Hematopoietic multipotent progenitor cell treated with erythropoietin and hydrocortisone succinate and interleukin-3 and kit ligand, for 4 days (in vitro differentiated cells): ENCODE measurements around the gene FAM107A.
A peak's percentile ranks its signal among the peaks of the same experiment; 100 is the strongest.

Experiments
- DNase-seq: peaks from one replicate; pipeline ENCODE4 v3.0.0-alpha.2; 2015

FAM107A gene, protein sequence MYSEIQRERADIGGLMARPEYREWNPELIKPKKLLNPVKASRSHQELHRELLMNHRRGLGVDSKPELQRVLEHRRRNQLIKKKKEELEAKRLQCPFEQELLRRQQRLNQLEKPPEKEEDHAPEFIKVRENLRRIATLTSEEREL

DNA sequence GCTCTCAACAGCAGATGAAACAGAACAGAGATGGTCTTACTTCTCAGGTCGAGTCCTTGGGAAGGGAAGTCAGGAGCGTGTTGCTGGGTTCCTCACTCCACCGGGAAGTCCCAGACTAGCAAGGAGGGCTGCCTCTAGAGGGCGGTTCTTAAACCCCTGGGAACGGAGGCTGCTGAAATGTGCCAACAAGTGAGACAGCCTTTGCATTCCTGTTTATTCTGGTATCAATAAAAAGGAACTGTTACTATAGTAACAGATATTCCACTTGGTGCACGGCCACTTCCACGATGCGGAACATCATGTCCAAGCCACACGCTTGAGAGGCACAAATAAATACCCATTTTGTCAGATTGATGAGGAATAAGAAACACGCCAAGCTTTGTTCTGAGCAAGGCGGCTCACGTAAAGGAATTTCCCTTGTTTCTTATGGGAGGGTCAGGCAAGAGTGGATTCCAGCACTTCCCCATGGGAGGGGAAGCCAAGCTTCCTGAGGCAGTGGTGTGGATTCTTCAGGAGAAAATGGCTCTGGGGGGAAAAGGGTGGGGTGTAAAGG is at the start of gene FAM107A:
Gene FAM107A, minus strand, starts transcription at position 123 of the 553 bp plus-strand sequence. CDS start 7,531 bp downstream, outside the sequence.
- no peak for DNase-seq

DNA sequence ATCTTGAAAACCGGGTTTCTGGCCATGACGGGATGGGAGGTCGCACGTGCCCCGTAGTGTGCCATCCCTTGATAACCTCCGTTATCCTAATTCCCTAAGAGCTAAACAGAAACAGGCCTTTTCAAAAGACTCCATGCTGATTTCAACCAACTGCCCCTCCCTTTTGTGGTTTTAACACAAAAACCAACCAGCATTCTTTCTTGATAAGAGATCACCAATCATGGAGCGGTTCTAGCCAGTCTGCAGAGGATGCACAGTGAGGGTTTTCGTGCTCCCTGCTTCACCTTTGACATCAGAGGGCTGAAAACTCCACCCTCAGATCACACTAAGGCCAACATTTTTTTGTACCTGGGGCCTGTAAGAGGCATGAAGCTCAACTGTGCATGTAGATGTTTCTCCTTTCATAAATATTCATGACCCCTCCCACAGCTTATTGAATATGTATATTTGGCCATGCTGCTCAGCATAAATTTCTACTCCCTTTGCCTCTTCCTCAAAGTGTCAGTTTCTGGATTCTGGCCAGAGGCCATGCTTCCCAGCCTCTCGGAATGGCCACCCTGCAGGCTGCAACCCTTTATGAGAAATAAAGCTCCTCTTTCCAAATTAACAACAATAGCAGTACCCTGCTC is 48.1 kb upstream of the FAM107A start:
- DNase-seq = peak; percentile 45

DNA sequence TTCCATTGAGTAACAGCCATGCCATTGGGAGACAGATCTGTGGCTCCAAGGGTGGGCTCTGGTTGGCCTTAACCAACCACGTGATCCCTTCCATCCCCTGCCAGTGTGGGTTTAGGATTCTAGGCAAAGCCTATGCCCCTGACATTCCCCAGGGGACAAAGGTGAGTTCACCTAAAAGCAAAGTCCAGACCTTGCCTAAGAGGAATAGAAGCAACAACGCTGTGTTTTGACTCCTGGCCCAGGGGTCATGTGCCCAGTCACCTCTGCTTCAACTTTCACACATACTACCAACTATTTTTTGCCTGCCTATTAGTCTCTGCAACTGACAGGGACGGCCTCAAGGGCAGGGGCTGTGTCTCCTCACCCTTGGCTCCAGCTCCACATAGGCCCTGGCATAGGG is 47.4 kb upstream of the FAM107A start:
- DNase-seq = no peak

DNA sequence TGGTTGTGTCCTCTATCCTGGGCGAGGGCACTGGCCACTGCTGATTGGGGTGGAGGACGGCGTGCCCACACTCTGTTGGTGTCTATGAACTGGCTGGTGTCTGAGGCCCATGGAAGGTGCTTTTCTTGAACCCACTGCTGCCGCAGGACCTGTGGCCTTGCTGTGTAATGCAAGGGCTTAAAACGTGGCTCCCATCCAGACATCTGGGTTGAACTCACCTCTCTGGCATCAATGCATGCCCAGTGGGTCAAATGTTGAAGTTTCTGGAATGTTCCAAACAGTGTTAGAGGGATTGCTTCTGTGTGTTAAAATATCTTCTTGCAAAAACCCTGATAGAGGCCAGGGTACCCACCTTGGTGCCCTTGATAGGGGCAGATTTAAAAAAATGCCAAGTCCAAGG is 46.8 kb upstream of the FAM107A start:
- DNase-seq = no peak

DNA sequence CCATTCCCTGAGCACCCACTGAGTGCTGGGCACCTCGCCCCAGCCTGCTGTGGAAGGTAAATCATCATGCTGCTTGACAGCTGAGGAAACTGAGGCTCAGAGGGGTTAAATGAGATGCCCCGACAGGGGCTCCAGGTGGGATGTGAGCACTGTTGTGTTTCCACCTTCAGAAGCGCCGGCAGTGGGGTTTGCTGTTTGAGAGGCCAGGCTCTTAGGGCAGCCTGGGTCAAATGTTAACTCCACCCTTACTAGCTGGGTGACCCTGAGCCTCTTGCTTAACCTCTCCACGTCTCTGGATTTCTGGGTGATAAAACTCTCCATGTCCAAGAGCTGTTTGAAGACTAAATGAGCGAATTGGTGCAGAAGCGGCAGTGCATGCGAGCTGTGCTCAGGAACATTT is 46.3 kb upstream of the FAM107A start:
- DNase-seq = no peak

DNA sequence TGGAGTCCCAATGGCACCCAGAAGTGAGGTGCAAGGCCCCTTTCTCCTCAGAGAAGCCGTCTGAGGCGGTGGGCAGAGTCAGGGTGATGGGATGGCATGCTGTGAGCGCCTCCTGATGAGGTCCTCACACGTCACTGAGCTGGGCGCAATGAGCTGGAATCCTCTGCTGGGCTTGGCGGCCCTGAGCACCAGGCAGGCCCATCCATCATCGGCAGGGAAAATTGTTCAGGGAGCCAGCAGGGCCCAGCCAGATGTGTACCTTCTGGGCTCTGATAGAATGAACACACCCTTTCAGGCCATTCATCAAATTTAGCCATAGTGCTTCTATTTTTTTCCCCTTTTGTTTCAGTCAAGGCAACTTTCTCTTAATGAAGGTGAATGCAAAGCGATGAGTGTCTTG is 45.7 kb upstream of the FAM107A start:
- no peak for DNase-seq

DNA sequence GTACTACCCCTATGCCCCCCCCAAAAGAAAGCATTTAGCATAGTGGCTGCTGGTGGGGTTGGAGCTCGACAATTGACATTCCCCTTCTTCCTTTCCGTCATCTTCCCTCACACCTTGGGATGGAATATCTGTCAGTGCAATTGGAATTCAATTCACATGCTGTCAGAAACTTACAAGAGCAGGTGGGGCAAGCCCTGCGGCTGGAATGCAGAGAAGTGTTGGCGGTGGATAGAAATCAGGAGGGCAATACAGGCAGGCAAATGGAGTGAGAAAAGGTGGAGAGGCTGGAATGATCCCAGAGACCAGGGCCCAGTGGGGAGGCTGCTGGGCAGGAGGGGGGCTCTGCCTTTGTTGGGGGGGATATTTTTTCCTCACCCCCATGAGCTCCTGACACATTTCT is 45.2 kb upstream of the FAM107A start:
- no peak for DNase-seq

DNA sequence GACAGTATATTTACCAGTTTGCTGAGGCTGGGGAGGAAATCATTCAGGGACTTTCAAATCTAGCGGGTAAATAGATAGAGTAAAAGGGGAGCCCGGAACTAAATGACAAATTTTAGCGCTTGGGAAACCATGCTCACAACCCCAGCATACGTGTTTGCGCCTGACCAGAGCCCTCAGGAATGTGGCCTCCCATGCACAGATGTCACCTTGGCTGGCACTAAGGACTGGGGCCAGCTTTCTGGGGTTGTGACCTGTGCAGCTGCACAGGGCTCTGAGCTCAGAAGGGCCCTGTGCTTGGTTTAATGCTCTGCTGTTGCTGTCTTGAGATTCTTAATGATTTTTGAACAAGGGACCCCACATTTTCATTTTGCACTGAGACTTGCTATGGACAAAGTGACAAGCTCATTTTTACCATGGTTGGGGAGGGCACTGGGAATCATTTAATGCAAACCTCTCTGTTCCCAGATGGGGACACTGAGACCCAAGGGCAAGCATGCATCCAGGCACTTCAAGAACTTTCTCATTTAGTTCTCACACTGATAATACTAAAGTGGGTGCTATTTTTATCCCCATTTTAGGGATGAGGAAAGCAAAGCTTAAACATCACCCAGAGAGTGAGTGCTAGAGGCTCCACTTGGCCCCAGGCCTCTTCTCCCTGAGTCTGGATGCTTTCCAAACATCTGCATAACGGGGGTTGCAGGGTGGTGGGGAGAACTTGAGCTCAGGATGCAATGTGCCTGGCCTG is 44.1 kb upstream of the FAM107A start:
- DNase-seq = no peak

DNA sequence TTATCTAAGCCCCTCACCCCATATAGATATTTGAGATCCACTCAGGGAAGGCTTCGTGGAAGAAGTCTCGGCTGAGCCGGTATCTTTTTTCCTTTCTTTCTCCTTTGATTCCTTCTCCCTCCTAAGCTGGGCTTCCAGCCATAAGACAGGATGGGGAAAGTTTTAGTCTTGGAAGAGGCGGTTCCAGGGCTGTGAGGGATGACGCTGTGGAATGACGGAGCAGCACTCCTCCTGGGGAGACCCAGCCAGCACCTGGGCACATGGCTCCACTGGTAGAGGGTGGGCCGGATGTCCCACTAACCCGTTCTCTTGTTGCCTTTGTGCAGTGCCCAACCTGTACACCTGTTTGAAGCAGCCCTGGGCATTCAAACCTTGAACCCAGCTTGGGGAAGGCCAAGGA is 43.2 kb upstream of the FAM107A start:
- no peak for DNase-seq

DNA sequence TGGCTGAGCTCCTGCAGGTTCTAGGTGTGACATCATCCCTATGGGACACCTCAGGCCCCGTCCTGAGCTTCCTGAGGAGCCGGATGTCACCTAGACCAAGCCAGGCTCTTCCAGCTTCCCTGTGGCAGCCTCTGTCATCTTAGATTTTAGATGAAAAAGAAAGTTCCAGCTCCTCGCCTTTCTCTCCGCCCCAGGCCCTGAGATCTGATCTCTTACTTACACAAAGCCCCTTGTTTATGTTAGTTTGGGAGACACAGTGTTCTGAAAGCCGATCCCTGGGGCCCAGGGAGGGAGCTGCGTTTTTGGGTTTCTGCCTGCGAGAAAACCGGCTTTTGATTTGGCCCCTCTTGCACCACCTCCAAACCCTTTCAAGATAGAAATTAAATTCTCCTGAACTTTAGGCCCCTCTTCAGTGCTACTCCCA is 40.2 kb upstream of the FAM107A start:
- no peak for DNase-seq

DNA sequence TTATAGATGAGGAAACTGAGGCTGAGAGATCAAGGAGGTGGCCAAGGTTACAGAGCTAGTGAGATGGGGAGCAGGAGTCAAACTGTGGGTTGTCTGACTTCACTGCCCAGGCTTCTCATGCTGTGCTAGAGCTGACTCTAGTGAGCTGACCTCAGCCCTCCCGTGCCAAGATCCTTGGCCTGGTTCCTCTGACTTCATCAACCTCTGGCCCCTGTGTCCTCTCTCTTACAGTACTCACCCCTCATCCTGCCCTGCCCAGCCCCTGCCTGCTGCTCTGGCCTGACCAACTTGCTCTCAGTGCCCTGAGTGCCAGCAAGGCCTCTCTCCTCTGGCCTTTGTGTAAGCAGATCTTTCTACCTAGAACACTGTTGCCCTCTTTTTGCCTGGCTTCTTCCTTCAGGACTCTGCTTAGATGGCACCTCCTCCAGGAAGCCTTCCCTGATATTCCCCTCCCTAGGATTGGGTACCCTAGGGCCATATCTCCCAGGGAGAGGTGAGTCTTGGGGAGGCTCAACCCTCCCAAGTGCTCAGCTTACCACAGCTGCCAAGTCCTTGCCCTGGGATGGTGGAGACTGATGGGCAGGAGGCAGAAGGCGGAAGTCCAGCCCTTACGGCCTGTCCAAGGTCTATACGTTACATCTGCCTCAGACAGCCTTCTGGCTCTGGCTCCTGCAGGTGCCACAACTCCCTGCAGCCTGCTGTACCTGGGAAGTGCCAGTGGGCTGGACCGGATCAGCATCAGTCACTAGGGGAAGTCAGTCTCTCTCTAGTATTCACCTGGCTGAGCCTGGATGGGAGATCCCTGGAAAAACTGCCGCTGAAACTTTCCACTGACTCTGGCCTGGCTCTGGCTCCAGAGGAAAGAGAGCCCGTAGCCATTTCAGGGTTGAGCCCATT is 36.3 kb upstream of the FAM107A start:
- DNase-seq = no peak

DNA sequence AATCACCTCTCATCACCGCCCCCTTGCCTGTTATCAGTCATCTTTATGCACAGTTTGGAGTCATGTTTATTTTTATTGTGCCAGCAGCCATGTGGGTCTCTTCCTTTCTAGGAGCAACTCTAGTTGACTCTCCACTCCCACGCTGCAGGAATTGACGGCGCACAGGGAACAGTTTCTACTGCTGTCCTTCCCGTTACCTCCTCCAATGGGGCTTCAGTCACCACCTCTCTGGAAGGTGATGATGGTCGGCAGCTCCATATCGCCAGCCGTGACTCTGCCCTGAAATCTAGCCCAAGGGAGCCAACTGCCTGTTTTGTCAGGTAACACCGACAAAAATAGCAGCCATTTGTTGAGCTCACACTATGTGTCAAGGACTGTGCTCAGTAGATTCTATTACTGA is 35.6 kb upstream of the FAM107A start:
- no peak for DNase-seq

DNA sequence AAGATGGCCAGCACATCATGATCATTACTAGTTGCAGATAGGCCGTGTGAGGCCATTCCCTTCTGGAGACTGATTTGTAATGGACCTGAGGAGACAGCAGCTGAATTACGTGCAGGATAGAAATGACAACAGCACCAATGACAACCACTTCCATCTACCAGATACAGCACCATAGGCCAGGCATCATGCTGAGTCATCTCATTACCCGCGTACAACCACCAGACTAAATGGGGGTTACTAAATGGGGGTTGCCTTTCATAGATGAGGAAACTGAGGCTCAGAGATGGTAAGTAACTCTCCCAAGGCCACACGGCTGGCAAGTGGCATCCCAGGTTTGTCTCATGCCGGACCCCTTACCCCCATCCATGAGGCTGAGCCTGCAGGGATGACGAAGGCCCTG is 32.8 kb upstream of the FAM107A start:
- DNase-seq = peak; percentile 16

DNA sequence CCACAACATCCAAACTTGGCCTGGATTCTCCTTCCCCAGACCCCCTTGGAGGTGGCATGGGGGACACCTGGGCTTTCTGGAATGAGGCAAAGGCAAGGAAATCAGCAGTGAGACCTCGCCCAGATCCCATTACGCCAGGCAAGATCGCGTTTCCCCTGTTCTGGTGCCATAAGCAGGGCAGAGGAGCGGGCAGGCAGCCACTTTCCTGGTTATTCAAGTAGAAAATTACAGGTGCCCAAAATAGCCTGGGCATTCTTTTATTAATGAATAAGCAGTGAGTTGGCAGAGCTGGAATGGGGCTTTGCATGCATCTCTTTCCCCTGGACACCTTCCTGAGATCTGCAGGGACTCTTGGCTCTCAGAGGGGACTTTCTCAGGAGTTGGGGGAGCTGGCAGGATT is 31.5 kb upstream of the FAM107A start:
- DNase-seq = no peak

DNA sequence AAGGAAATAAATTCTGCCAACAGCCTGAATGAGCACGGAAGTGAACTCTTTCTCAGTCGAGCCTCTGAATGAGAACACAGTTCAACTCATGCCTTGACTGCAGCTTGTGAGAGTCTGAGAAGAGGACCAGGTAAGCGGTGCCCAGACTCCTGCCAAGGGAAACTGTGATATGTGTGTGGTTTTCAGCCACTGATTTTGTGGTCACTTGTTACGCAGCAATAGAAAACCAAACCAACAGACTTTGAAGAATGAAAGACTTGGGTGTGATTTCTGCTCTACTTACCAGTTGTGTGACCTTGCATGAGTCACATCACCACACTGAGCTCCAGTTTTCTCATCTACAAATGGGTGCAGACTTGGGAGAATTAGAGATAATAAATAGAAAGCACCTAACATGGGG is 30.6 kb upstream of the FAM107A start:
- DNase-seq = no peak

DNA sequence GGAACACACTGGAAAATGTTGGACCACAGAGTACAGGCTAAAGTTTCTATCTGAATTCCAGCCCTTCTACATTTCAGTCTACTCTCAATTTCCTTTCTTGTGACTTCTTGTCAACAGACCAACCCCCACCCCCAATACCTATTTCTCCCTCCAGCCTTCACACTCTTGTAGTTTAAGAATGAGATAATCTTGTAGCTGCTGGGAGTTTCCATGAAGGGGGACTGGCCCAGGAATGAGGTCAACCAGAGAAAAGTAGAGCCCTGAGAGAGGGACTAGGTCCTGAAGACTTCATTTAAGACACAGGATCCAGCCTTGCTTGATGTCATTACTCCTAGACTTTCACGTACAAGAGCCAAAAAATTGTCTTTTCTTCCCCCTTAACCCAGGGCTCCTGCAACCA is 29.5 kb upstream of the FAM107A start:
- DNase-seq = no peak

DNA sequence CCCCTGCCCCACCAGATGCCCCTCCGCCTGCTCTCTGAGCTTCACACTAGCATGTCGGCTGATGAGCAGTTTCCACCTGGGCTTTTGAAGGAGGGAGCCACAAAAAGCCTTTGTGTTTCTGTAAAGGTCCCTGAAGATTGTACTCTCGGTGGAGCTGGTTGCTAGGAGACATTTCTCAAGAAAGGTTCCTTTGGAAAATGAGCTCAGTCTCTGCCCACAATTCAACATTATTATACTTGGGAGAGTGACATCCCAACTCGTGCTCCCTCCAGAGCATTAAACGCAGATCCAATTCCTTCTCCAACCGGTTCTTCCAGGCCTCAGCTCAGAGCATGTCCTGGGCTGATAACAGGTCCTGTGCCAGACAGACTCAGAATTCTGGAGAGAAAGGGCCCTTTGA is 26.8 kb upstream of the FAM107A start:
- no peak for DNase-seq

DNA sequence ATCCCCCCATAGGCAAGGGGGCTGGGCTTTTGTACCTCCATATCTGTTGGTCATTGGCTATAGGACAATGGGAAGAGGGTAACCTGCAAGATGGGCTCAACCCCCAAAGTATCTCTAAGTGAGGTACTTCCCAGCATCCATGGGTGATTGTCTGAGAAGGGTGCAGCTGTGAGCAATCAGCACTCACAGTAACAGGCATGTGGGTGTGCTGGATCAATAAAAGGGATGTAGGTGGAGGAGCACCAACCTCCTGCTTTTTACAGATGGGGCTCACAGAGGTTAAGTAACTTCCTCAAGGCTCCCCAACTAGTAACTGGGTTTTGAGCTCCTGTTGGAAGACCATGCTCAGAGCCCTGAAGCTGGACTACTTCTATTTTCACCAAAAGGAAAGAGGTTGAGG is 26.4 kb upstream of the FAM107A start:
- DNase-seq = no peak

DNA sequence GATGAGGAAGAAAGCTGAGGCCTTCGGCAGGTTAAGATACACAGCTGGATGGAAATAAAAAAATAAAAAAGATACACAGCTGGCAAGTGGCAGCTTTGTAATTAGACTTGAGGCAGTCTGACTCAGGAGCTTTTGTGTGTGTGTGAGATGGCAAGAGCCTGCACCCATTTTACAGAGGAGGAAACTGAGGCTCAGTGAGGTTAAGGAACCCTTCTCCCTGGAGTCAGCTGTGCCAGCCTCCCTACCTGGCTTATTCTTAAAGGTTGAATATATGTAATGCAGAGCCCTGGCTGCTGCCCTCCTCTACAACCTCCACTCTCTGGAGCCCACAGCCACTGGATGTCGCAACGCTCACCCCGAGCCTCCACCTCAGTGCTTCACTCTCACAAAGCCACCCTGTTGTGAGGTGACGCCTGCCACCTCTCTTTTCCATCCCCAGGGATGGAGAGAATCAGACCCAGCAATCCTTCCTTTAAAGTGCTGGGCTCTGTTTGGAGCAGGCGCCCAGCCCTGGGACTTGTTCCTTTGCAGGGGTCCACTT is 20.6 kb upstream of the FAM107A start:
- DNase-seq = no peak

DNA sequence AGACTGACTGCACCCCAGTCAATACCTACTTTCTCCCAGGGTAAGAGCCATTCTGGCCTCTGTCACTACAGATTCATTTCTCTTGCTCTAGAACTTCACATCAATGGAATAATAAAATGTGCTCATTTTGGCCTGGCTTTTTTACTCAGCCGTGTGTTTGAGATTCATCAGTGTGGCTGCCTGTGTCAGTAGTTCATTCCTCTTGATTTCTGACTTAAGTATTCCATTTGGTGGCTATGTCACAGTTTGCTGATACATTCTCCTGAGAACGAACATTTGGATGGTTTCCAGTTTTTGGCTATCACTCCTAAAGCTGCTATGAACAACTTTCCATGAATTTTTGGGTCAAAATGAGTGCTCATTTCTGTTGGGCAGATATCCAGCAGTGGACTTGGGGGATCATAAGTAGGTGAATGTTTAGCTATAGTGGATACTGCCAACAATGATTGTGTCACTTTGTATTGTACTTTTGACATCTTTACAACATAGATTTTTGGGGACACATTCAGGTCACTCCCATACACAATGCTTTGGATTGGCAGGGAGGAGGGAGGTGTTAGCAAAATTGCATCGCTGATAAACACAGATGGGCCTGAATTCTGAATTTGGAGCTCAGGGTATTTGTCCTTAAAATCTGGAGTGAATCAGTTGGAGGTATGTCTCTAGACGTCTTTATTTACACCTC is 19.8 kb upstream of the FAM107A start:
- DNase-seq = no peak

DNA sequence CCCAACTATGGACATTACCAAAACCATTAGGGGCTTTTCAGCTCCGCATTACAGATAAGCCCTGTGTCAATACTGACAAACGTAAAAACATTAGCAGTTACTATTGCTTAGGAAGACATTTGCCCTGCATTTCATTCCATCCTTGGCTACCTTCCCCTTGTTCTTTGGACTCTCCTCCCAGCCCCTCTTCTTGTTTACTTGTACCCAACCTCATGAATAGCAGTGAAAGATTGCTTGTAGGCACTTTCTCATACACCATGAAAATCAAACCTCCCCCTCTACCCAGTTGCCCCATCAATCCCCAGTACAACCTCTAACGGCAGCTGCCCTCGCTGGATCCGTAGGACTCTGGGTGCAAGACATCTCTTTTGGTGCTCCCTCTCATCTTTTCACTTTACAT is 16.9 kb upstream of the FAM107A start:
- DNase-seq = no peak
